Gastroesophageal sphincter (tissue), 3 donors: Measurements from ENCODE around the gene OGFRL1.

Source experiments
- EP300 ChIP-seq: sonication (generic); formaldehyde crosslinking; IDR thresholded peaks from one replicate; pipeline ENCODE4 v1.6.1; 2017; ENCODE audit warnings: antibody characterized with exemption, mild to moderate bottlenecking
- POLR2A ChIP-seq, 2 donors: fragments of 450-650 bp; IDR thresholded peaks; one replicate each; pipeline ENCODE4 v1.6.1; 2017; ENCODE audit warnings: antibody characterized with exemption in 2 of 2, mild to moderate bottlenecking in 2 of 2, moderate library complexity in 1 of 2
- POLR2AphosphoS5 ChIP-seq: sonication (generic); formaldehyde crosslinking; IDR thresholded peaks from one replicate; pipeline ENCODE4 v1.6.1; 2017; ENCODE audit warnings: antibody characterized with exemption
- TF ChIP-seq, protein P1 (sequence below), 4 experiments: fragments of 200-600 bp in 2 of 4; fragments of 450-650 bp in 2 of 4; sonication (generic) in 1 of 4; IDR thresholded peaks; one replicate each; pipeline ENCODE4 v1.5.1; 2017 to 2019; ENCODE audit warnings: antibody characterized with exemption in 4 of 4, mild to moderate bottlenecking in 2 of 4, moderate library complexity in 2 of 4

GRCh38 chr6:71262914-71263313 lies 25.7 kb upstream of the OGFRL1 start:
- TF ChIP-seq, protein P1, sequence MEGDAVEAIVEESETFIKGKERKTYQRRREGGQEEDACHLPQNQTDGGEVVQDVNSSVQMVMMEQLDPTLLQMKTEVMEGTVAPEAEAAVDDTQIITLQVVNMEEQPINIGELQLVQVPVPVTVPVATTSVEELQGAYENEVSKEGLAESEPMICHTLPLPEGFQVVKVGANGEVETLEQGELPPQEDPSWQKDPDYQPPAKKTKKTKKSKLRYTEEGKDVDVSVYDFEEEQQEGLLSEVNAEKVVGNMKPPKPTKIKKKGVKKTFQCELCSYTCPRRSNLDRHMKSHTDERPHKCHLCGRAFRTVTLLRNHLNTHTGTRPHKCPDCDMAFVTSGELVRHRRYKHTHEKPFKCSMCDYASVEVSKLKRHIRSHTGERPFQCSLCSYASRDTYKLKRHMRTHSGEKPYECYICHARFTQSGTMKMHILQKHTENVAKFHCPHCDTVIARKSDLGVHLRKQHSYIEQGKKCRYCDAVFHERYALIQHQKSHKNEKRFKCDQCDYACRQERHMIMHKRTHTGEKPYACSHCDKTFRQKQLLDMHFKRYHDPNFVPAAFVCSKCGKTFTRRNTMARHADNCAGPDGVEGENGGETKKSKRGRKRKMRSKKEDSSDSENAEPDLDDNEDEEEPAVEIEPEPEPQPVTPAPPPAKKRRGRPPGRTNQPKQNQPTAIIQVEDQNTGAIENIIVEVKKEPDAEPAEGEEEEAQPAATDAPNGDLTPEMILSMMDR (IDR thresholded peaks at IDR 0.05) = no peak
- TF ChIP-seq POLR2A (IDR thresholded peaks at IDR 0.05) (no peak), POLR2AphosphoS5 (no peak), EP300 (no peak)
